H9 (cell line): Measurements from ENCODE around the gene LMF2. TPM values are rescaled to one million over a fixed set of nuclear protein-coding genes. Genes with fewer than 3 reads are reported as not detected.

Source experiments
- DNase-seq: peaks from one replicate; pipeline ENCODE4 v3.0.0-alpha.2; 2017
- H2AFZ ChIP-seq: one replicate; pipeline ENCODE4 v1.6.1; 2013; ENCODE audit warnings: mild to moderate bottlenecking, low read length, control low read depth, moderate library complexity
- H2AK5ac ChIP-seq: 2 replicates; pipeline ENCODE4 v1.6.1; 2013; ENCODE audit warnings: low read length, control low read depth, mixed read lengths; ENCODE audit not compliant: insufficient read length
- H2BK120ac ChIP-seq: one replicate; pipeline ENCODE4 v1.6.1; 2013; ENCODE audit warnings: low read depth, mild to moderate bottlenecking, low read length, control low read depth, inconsistent platforms; ENCODE audit not compliant: poor library complexity, severe bottlenecking
- H2BK12ac ChIP-seq: 2 replicates; pipeline ENCODE4 v1.6.1; 2013; ENCODE audit warnings: low read length, control low read depth, mixed read lengths, low read depth; ENCODE audit not compliant: insufficient read length
- H2BK15ac ChIP-seq: 2 replicates; pipeline ENCODE4 v1.6.1; 2013; ENCODE audit warnings: low read depth, low read length, control low read depth
- H2BK20ac ChIP-seq: one replicate; pipeline ENCODE4 v1.6.1; 2013; ENCODE audit warnings: low read depth, mild to moderate bottlenecking, low read length, control low read depth, inconsistent platforms; ENCODE audit not compliant: poor library complexity, severe bottlenecking
- H2BK5ac ChIP-seq: 2 replicates; pipeline ENCODE4 v1.6.1; 2013; ENCODE audit warnings: low read length, control low read depth, mixed read lengths; ENCODE audit not compliant: insufficient read length
- H3K14ac ChIP-seq: 2 replicates; pipeline ENCODE4 v1.6.1; 2013; ENCODE audit warnings: low read length, control low read depth; ENCODE audit not compliant: insufficient read depth
- H3K18ac ChIP-seq: 2 replicates; pipeline ENCODE4 v1.6.1; 2013; ENCODE audit warnings: low read depth, mild to moderate bottlenecking, mixed read lengths, low read length, control low read depth; ENCODE audit not compliant: insufficient read length
- H3K23ac ChIP-seq: 2 replicates; pipeline ENCODE4 v1.6.1; 2013; ENCODE audit warnings: low read length, control low read depth, mixed read lengths, low read depth; ENCODE audit not compliant: insufficient read length
- H3K23me2 ChIP-seq: 2 replicates; pipeline ENCODE4 v1.6.1; 2013; ENCODE audit warnings: low read depth, mild to moderate bottlenecking, mixed read lengths, low read length, control low read depth; ENCODE audit not compliant: insufficient read length, poor library complexity, severe bottlenecking
- H3K27ac ChIP-seq: 2 replicates; pipeline ENCODE4 v1.5.1; 2013; ENCODE audit warnings: low read length, control low read depth, mixed read lengths, low read depth; ENCODE audit not compliant: insufficient read length
- H3K27me3 ChIP-seq: 2 replicates; pipeline ENCODE4 v1.6.1; 2013; ENCODE audit warnings: low read length, control low read depth, inconsistent platforms; ENCODE audit not compliant: insufficient read depth
- H3K4ac ChIP-seq: 2 replicates; pipeline ENCODE4 v1.6.1; 2013; ENCODE audit warnings: low read depth, mild to moderate bottlenecking, control low read depth, inconsistent platforms, low read length, moderate library complexity
- H3K4me1 ChIP-seq: 2 replicates; pipeline ENCODE4 v1.6.1; 2013; ENCODE audit warnings: low read length, control low read depth, inconsistent platforms; ENCODE audit not compliant: insufficient read depth
- H3K4me2 ChIP-seq: 2 replicates; pipeline ENCODE4 v1.6.1; 2013; ENCODE audit warnings: low read length, control low read depth, mixed read lengths; ENCODE audit not compliant: insufficient read length, insufficient read depth
- H3K56ac ChIP-seq: 2 replicates; pipeline ENCODE4 v1.6.1; 2013; ENCODE audit warnings: low read depth, mild to moderate bottlenecking, mixed read lengths, low read length, control low read depth; ENCODE audit not compliant: insufficient read length
- H3K79me1 ChIP-seq: 2 replicates; pipeline ENCODE4 v1.6.1; 2013; ENCODE audit warnings: low read depth, mild to moderate bottlenecking, moderate library complexity, low read length, control low read depth, inconsistent platforms; ENCODE audit not compliant: insufficient read depth, poor library complexity, severe bottlenecking
- H3K79me2 ChIP-seq: 2 replicates; pipeline ENCODE4 v1.6.1; 2013; ENCODE audit warnings: low read length, control low read depth, inconsistent platforms; ENCODE audit not compliant: insufficient read depth
- H3K9ac ChIP-seq: 2 replicates; pipeline ENCODE4 v1.6.1; 2013; ENCODE audit warnings: low read length, control low read depth, mixed read lengths; ENCODE audit not compliant: insufficient read length; ENCODE audit errors: extremely low read depth
- H3K9me3 ChIP-seq: one replicate; pipeline ENCODE4 v1.6.1; 2013; ENCODE audit warnings: low read depth, low read length, inconsistent platforms; ENCODE audit not compliant: control insufficient read depth
- H3T11ph ChIP-seq: one replicate; pipeline ENCODE4 v1.6.1; 2013; ENCODE audit warnings: mild to moderate bottlenecking, low read length, control low read depth, inconsistent platforms
- H4K20me1 ChIP-seq: one replicate; pipeline ENCODE4 v1.6.1; 2013; ENCODE audit not compliant: control insufficient read depth, insufficient read length, insufficient read depth
- H4K5ac ChIP-seq: 2 replicates; pipeline ENCODE4 v1.6.1; 2013; ENCODE audit warnings: low read depth, mild to moderate bottlenecking, mixed read lengths, low read length, control low read depth; ENCODE audit not compliant: insufficient read length
- H4K8ac ChIP-seq: replicated peaks from 2 replicates; pipeline ENCODE4 v1.6.1; 2013; ENCODE audit warnings: low read length, control low read depth, mixed read lengths, low read depth; ENCODE audit not compliant: insufficient read length
- H4K91ac ChIP-seq: 2 replicates; pipeline ENCODE4 v1.6.1; 2013; ENCODE audit warnings: low read depth, mild to moderate bottlenecking, moderate library complexity, mixed read lengths, low read length, control low read depth; ENCODE audit not compliant: insufficient read length
- H3K27ac Mint-ChIP-seq, 3 experiments: 2 replicates in 2 of 3; 3 replicates in 1 of 3; pipeline ENCODE4 v1.8.0; 2020 to 2021; ENCODE audit warnings: mixed read lengths in 3 of 3, mild to moderate bottlenecking in 1 of 3, moderate library complexity in 1 of 3
- H3K27me3 Mint-ChIP-seq: 2 replicates; pipeline ENCODE4 v1.8.0; 2021; ENCODE audit warnings: low read depth, mild to moderate bottlenecking, moderate library complexity, mixed read lengths
- H3K36me3 Mint-ChIP-seq, 3 experiments: 2 replicates in 2 of 3; 3 replicates in 1 of 3; pipeline ENCODE4 v1.8.0; 2020 to 2021; ENCODE audit warnings: low read depth in 3 of 3, mixed read lengths in 3 of 3; ENCODE audit not compliant: insufficient read depth in 1 of 3
- H3K4me1 Mint-ChIP-seq, 2 experiments: 2 replicates each; pipeline ENCODE4 v1.8.0; 2020; ENCODE audit warnings: mixed read lengths in 2 of 2
- H3K4me3 Mint-ChIP-seq, 2 experiments: 2 replicates in 1 of 2; 3 replicates in 1 of 2; pipeline ENCODE4 v1.8.0; 2020 to 2021; ENCODE audit warnings: mild to moderate bottlenecking in 2 of 2, mixed read lengths in 2 of 2, moderate library complexity in 1 of 2
- H3K9me3 Mint-ChIP-seq, 2 experiments: 2 replicates in 1 of 2; 3 replicates in 1 of 2; pipeline ENCODE4 v1.8.0; 2020; ENCODE audit warnings: mild to moderate bottlenecking in 2 of 2, mixed read lengths in 2 of 2, moderate library complexity in 1 of 2
- WGBS: extraction: QIAGEN DNeasy Blood & Tissue Kit; methylation state at CpG from one replicate; pipeline ENCODE4 v1.1.7; 2013; ENCODE audit warnings: missing lambda C conversion rate, low lambda C conversion rate, mixed read lengths; ENCODE audit not compliant: insufficient read length; ENCODE audit errors: extremely low coverage; 5-methylcytosine and 5-hydroxymethylcytosine counted together
- total RNA-seq: library from RNA; stranded (reverse); gene quantifications from 2 replicates; pipeline ENCODE4 v1.2.1, GENCODE V29; 2021
- TF ChIP-seq, protein P1 (sequence below): fragments of 200-600 bp; sonication (generic); conservative IDR thresholded peaks from 3 replicates; pipeline ENCODE4 v1.8.0; 2021; ENCODE audit warnings: antibody characterized with exemption, mild to moderate bottlenecking

The LMF2 gene
- total RNA-seq, 1 experiment from 2014 or later: 43.6 TPM

DNA sequence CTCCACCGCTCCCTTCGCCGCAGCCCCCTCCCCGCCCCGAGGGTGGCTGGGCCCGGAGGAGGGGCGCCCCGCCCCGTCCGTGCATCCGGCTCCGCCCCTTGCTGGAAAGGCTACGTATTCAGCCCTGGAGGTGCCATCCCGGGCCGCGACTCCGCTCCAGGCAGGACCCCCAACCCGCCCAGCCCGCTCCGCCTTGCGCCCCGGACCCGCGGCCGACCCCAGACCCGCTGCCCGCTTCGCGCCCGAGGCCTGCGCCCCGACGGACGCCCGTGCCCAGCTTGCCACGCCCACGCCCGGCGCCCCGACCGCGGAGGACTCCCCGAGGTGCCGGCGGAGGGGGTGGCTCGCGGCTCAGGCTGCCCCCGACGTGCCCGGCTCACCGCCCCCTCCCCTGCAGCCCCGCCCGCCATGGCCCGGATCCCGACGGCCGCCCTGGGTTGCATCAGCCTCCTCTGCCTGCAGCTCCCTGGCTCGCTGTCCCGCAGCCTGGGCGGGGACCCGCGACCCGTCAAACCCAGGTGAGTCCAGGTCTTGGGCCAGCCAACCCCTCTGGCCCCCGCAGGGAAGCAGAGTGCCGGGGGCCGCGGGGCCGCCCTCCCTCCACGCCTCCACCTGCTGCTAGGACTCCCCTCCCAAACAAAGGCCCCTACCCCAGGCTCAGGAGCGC, 25.9 kb downstream of the LMF2 start, which contains the start of gene ADM2:
Gene ADM2 (plus strand): TSS at position 104 of the 667 bp plus-strand sequence. CDS start 305 bp downstream, at position 409.
- Histone ChIP-seq H3K18ac (peak within 1 kb of the TSS; percentile 46), H2BK5ac (no peak within 1 kb of the TSS), H3K79me1 (no peaks in the 10 kb centered on the region), H4K8ac (no peak within 1 kb of the TSS), H3K79me2 (no peaks in the 10 kb centered on the region), H3K27me3 (peaks cover 9% of the 10 kb centered on the region; the same call in 1 of the 2 replicates), H3K9me3 (no peaks in the 10 kb centered on the region), H2BK20ac (no peak within 1 kb of the TSS), H3K56ac (no peak within 1 kb of the TSS), H4K20me1 (no peaks in the 10 kb centered on the region), H3T11ph (no peak within 1 kb of the TSS), H2AFZ (no peak within 1 kb of the TSS), H2BK15ac (no peak within 1 kb of the TSS; the same call in 1 of the 2 replicates), H3K4me1 (no peaks in the 10 kb centered on the region), H3K23ac (no peak within 1 kb of the TSS), H3K9ac (no peak within 1 kb of the TSS), H2BK12ac (no peak within 1 kb of the TSS), H2AK5ac (no peak within 1 kb of the TSS), H3K4ac (no peak within 1 kb of the TSS), H3K27ac (no peak within 1 kb of the TSS), H2BK120ac (no peak within 1 kb of the TSS), H3K14ac (peak within 1 kb of the TSS; percentile 73), H3K4me2 (peak within 1 kb of the TSS; percentile 7), H4K5ac (no peak within 1 kb of the TSS), H3K23me2 (peaks cover 7% of the 10 kb centered on the region), H4K91ac (no peak within 1 kb of the TSS)
- WGBS: no CpG with 5 or more reads among the region's 70 CpGs
- DNase-seq: peak; percentile 79
- Mint-ChIP-seq H3K4me3 (peak within 1 kb of the TSS; percentile 72 to 84), H3K27ac (no peak within 1 kb of the TSS), H3K4me1 (peaks cover 11 to 14% of the 10 kb centered on the region in 2 experiments), H3K36me3 (peaks cover 0 to 2% (median 0%) of the 10 kb centered on the region in 3 experiments; a peak in 1 of 7 replicates), H3K27me3 (peaks cover 36% of the 10 kb centered on the region), H3K9me3 (no peaks in the 10 kb centered on the region)
- TF ChIP-seq, protein P1, sequence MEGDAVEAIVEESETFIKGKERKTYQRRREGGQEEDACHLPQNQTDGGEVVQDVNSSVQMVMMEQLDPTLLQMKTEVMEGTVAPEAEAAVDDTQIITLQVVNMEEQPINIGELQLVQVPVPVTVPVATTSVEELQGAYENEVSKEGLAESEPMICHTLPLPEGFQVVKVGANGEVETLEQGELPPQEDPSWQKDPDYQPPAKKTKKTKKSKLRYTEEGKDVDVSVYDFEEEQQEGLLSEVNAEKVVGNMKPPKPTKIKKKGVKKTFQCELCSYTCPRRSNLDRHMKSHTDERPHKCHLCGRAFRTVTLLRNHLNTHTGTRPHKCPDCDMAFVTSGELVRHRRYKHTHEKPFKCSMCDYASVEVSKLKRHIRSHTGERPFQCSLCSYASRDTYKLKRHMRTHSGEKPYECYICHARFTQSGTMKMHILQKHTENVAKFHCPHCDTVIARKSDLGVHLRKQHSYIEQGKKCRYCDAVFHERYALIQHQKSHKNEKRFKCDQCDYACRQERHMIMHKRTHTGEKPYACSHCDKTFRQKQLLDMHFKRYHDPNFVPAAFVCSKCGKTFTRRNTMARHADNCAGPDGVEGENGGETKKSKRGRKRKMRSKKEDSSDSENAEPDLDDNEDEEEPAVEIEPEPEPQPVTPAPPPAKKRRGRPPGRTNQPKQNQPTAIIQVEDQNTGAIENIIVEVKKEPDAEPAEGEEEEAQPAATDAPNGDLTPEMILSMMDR: no peak
